Occipital lobe (tissue), 2 donors: Measurements from ENCODE around the gene RPA1. TPM values are rescaled to one million over a fixed set of nuclear protein-coding genes. Genes with fewer than 3 reads are reported as not detected.
"Not testable (repeated sequence)": the region's sequence is repeated elsewhere in the genome, so short reads cannot be mapped to it uniquely, and the experiment has no call there.

ENCODE experiments used
- DNase-seq: peaks from one replicate; lab custom pipeline; 2025; lab: John Stamatoyannopoulos, UW
- total RNA-seq: library from RNA; depleted of rRNA; stranded (reverse); fragments of >200 nt; gene quantifications from one replicate; pipeline ENCODE4 v1.2.3, GENCODE V29; 2014

Gene RPA1
- total RNA-seq, 1 donor from 2014 or later, result 16.4 TPM

- no peak for DNase-seq
Measured at GRCh38 chr17:1878419-1879121, 48.8 kb downstream of the RPA1 start.

GRCh38 chr17:1880851-1881630 lies 51.2 kb downstream of the RPA1 start:
- DNase-seq, result no peak

GRCh38 chr17:1882836-1883235 lies 53.0 kb downstream of the RPA1 start:
- DNase-seq, result no peak

- no peak for DNase-seq
Measured at GRCh38 chr17:1883536-1883935, 53.7 kb downstream of the RPA1 start.

GRCh38 chr17:1888741-1889140 lies 58.9 kb downstream of the RPA1 start:
- no peak for DNase-seq

- no peak for DNase-seq
Measured at GRCh38 chr17:1890758-1891450, 61.1 kb downstream of the RPA1 start.

- no peak for DNase-seq
Measured at GRCh38 chr17:1894753-1895339, 65.0 kb downstream of the RPA1 start.

- not testable (repeated sequence) for DNase-seq
Measured at GRCh38 chr17:1895479-1895878, 65.7 kb downstream of the RPA1 start.

- no peak for DNase-seq
Measured at GRCh38 chr17:1896243-1897104, 66.7 kb downstream of the RPA1 start.

GRCh38 chr17:1897105-1897656 lies 67.4 kb downstream of the RPA1 start:
- no peak for DNase-seq

GRCh38 chr17:1898332-1898731 lies 68.5 kb downstream of the RPA1 start:
- no peak for DNase-seq

GRCh38 chr17:1898872-1899271 lies 69.1 kb downstream of the RPA1 start:
- DNase-seq, result no peak

GRCh38 chr17:1899403-1900000 lies 69.7 kb downstream of the RPA1 start:
- DNase-seq, result no peak

GRCh38 chr17:1904273-1905182 lies 74.7 kb downstream of the RPA1 start:
- no peak for DNase-seq

- DNase-seq, result no peak
Measured at GRCh38 chr17:1905190-1905913, 75.5 kb downstream of the RPA1 start.

GRCh38 chr17:1906662-1907101 lies 76.9 kb downstream of the RPA1 start:
- no peak for DNase-seq

- DNase-seq, result no peak
Measured at GRCh38 chr17:1907216-1907631, 77.4 kb downstream of the RPA1 start.

GRCh38 chr17:1907909-1908698 lies 78.3 kb downstream of the RPA1 start:
- peak; percentile 35 for DNase-seq
